ENCODE data around the gene THAP6.

Gene THAP6

GRCh38 chr4:75567725-75568124, 53.5 kb downstream of the THAP6 start:
- Mint-ChIP-seq H3K4me1 (peaks cover 11% of the 10 kb centered on the region), H3K27ac (no peak overlapping the region), H3K36me3 (no peaks in the 10 kb centered on the region), H3K27me3 (no peaks in the 10 kb centered on the region), H3K9me3 (no peaks in the 10 kb centered on the region), H3K4me3 (no peak overlapping the region)
- DNase-seq (ENCODE audit: low spot score in 2 of 2): no peak
- ATAC-seq (ENCODE audit: low read depth): no peak

All from memory B cell (primary cell).